GM12872 (cell line): ENCODE data around the gene PTPRD.

Source experiments
- TF ChIP-seq, protein P1 (sequence below): IDR thresholded peaks from 3 replicates; pipeline ENCODE4 v1.5.1; 2011; ENCODE audit warnings: low read depth, mild to moderate bottlenecking, low read length, moderate library complexity; ENCODE audit not compliant: insufficient read depth

The PTPRD gene

DNA sequence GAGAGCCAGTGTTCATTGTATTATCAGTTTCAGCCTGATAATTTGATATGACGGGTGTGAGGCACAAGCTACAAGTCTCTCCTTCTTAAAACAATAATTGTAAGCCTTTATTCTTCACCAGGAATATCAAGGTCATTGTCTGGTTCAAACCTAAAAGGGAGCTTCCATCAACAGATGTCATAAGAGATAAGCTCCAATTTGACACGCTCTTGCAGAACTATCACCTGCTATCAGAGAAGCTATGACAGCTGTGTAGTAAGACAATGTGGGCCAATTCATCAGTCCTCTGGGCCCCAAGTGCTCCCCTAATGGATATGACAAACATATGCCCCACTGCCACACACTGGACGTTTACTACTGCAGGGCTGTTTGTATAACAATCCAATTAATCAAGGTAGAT lies 1803.1 kb downstream of the PTPRD start:
- TF ChIP-seq, protein P1, sequence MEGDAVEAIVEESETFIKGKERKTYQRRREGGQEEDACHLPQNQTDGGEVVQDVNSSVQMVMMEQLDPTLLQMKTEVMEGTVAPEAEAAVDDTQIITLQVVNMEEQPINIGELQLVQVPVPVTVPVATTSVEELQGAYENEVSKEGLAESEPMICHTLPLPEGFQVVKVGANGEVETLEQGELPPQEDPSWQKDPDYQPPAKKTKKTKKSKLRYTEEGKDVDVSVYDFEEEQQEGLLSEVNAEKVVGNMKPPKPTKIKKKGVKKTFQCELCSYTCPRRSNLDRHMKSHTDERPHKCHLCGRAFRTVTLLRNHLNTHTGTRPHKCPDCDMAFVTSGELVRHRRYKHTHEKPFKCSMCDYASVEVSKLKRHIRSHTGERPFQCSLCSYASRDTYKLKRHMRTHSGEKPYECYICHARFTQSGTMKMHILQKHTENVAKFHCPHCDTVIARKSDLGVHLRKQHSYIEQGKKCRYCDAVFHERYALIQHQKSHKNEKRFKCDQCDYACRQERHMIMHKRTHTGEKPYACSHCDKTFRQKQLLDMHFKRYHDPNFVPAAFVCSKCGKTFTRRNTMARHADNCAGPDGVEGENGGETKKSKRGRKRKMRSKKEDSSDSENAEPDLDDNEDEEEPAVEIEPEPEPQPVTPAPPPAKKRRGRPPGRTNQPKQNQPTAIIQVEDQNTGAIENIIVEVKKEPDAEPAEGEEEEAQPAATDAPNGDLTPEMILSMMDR = no peak

DNA sequence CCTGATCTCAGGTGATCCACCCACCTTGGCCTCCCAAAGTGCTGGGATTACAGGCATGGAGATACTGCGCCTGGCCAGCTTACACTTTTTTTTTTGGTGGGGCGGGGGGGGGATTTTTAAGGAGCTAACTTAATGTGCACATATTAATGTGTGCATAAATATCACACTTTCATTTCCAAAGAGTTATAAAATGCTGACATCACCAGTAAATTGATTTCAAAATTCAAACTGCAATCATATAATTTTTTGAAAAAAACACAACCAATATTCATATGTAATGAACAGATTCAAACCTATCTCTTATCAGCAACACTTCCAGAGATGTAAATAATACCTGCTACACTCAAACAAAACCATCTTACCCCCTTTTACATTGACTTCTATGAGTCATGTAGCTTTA lies 1806.7 kb downstream of the PTPRD start:
- TF ChIP-seq, protein P1 = no peak

DNA sequence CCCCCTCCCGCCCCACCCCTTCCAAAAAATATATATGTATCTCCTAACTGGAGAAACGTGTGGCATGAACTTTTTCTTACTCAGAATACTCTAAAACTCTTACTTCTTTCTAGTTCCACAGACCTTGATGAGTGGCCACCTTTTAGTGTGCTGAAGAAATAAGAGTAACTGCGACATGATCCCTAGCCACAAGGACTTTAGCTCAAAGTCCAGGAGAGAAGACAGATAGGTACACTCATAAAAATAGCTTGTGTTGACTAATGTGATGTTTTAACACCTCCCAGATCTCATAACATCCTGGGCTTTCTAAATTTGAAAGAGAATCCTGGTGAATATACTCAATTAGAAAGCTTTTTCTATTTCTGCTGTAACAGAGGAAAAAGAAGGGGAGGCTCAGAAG lies 1808.2 kb downstream of the PTPRD start:
- TF ChIP-seq, protein P1 = no peak

DNA sequence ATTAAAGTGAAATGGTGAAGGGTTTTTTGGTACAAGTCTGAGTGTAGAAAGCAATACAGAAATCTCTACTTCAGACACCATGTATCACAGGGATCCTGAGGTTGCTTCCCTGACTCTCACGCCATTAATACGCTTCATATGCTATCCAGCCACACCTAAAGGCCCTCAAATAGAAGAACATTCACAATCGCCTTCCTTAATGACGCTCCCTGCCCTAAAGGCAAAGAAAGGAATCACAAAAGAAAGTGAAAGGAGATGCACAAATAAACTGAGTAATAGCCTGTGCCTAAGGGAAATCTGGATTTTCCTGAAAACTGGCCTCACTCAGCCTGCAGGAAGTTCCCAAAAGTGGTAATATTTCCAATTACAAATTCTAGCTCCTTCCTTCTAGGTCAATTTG lies 1810.6 kb downstream of the PTPRD start:
- TF ChIP-seq, protein P1 = no peak

DNA sequence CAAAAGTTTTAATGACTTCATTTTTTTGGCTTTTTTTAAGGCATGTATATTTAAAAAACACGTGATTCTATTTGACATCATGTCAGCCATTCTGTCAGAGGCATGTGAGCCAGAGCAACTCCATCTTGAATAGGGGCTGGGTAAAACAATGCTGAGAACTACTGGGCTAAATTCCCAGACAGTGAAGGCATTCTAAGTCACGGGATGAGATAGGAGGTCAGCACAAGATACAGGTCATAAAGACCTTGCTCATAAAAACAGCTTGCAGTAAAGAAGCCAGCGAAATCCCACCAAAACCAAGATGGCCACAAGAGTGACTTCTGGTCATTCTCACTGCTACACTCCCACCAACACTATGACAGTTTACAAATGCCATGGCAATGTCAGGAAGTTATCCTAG lies 1812.6 kb downstream of the PTPRD start:
- TF ChIP-seq, protein P1 = no peak

DNA sequence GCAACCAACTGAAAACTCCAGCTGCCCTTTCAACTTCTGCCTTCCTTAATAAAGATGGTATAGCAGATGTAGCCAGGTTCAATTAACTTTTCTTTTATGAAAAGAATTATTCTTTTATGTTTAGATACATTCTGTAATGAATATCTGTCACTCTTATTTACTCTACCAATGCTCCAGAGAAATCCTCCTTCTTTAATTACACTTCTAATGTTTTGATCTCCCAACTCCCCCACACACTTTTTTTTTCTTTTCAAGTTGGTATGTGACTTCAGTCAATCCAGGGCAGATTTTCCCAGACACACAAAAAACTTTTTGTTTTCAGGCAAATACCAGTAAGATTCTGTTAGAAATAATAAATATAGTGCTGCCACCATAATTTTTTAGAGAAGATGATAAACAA lies 1813.2 kb downstream of the PTPRD start:
- TF ChIP-seq, protein P1 = no peak

DNA sequence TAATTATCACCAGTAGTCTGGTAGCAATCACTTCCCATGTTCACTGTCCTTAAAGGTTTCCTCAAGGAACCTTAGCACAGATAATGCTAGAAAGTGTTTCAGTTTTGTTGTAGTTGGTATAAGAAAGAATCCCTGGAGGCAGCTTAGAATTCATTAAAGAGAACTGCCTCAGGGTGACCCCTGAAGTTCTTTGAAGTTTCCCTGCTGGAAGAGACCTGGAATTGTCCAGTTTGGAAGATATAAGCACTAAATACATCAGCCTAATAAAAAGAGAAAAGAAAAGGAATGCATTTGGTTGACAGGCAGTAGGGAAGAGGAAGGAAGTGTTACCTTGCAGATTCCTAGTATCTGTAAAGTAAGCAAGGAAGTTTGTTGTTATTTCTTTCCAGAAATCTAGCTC lies 1813.6 kb downstream of the PTPRD start:
- TF ChIP-seq, protein P1 = no peak

DNA sequence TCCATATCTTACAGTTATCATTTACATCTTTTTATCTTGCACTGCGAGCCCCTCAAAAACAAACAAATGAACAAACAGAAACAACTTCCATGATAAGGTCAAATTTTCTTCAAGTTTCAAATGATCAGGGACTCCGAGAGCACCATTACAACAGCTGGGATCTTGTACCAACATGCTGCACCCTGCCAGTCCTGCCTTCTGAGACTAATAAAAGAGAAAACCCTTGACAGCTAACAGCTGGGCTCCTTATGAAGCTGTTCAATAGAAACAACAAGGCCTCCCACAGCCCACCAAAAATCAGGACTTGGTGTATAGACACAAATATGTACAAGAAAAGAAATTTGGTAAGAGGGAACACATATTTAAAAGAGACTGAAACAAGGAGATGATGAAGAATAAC lies 1828.0 kb downstream of the PTPRD start:
- TF ChIP-seq, protein P1 = no peak
